ENCODE results near the gene JPT2.
"Not testable (repeated sequence)": the region's sequence is repeated elsewhere in the genome, so short reads cannot be mapped to it uniquely, and the experiment has no call there.

The JPT2 gene

GRCh38 chr16:1719559-1720229, 41.6 kb downstream of the JPT2 start:
- H3K27ac Mint-ChIP-seq: peak overlapping the region; percentile 33
- DNase-seq: not testable (repeated sequence)

GRCh38 chr16:1721372-1721771, 43.3 kb downstream of the JPT2 start:
- peaks cover 16% of the 10 kb centered on the region for H3K36me3 Mint-ChIP-seq (ENCODE audit: low read depth)
- DNase-seq: no peak
- no peak overlapping the region for H3K27ac Mint-ChIP-seq
- H3K4me3 Mint-ChIP-seq: no peak overlapping the region
- H3K4me1 Mint-ChIP-seq (ENCODE audit: low read depth): peaks cover 47% of the 10 kb centered on the region
- no peaks in the 10 kb centered on the region for H3K9me3 Mint-ChIP-seq
- no peaks in the 10 kb centered on the region for H3K27me3 Mint-ChIP-seq

More at GRCh38 chr16:1719559-1720229, 41.6 kb downstream of the JPT2 start:
- not testable (repeated sequence) for H3K27me3 Mint-ChIP-seq, H3K9me3 Mint-ChIP-seq, H3K4me3 Mint-ChIP-seq
- peaks cover 10% of the 10 kb centered on the region for H3K36me3 Mint-ChIP-seq (ENCODE audit: low read depth)
- peaks cover 48% of the 10 kb centered on the region for H3K4me1 Mint-ChIP-seq (ENCODE audit: low read depth)

GRCh38 chr16:1723450-1724147, 45.5 kb downstream of the JPT2 start:
- Mint-ChIP-seq H3K27me3 (no peaks in the 10 kb centered on the region), H3K27ac (peak overlapping the region; percentile 26), H3K9me3 (no peaks in the 10 kb centered on the region), H3K4me3 (no peak overlapping the region), H3K4me1 (ENCODE audit: low read depth) (peaks cover 41% of the 10 kb centered on the region), H3K36me3 (ENCODE audit: low read depth) (peaks cover 35% of the 10 kb centered on the region)
- no peak for DNase-seq

DNA sequence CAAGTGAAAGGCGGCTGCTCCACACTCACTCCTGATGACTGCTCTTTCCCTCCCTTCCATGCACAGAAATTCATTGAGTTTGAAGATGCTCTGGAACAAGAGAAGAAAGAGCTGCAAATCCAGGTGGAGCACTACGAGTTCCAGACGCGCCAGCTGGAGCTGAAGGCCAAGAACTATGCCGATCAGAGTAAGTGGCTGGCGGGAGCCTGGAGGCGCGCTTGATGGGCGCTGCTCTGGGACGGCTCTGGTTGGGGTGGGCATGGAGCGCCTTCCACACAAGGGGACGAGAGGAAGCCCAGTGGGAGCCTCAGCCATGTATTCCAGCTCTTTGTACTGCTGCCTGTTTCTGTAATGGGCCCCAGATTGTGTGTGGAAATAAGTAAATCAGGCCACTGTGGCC, 46.4 kb downstream of the JPT2 start:
- no peak for DNase-seq
- Mint-ChIP-seq H3K36me3 (ENCODE audit: low read depth) (peaks cover 44% of the 10 kb centered on the region), H3K27me3 (no peaks in the 10 kb centered on the region), H3K4me3 (no peak overlapping the region), H3K4me1 (ENCODE audit: low read depth) (peaks cover 34% of the 10 kb centered on the region), H3K27ac (no peak overlapping the region), H3K9me3 (no peaks in the 10 kb centered on the region)

- H3K4me1 Mint-ChIP-seq (ENCODE audit: low read depth): peaks cover 21% of the 10 kb centered on the region
- no peaks in the 10 kb centered on the region for H3K9me3 Mint-ChIP-seq
- H3K36me3 Mint-ChIP-seq (ENCODE audit: low read depth): peaks cover 52% of the 10 kb centered on the region
- H3K27me3 Mint-ChIP-seq: no peaks in the 10 kb centered on the region
- DNase-seq: no peak
- peak overlapping the region; percentile 27 for H3K27ac Mint-ChIP-seq
- no peak overlapping the region for H3K4me3 Mint-ChIP-seq
Observed at GRCh38 chr16:1726661-1727502, 48.8 kb downstream of the JPT2 start.

GRCh38 chr16:1727651-1728624, 49.9 kb downstream of the JPT2 start:
- Mint-ChIP-seq H3K27ac (no peak overlapping the region), H3K4me1 (ENCODE audit: low read depth) (peaks cover 10% of the 10 kb centered on the region), H3K36me3 (ENCODE audit: low read depth) (peaks cover 61% of the 10 kb centered on the region), H3K9me3 (no peaks in the 10 kb centered on the region), H3K4me3 (no peak overlapping the region), H3K27me3 (no peaks in the 10 kb centered on the region)
- DNase-seq: no peak

DNA sequence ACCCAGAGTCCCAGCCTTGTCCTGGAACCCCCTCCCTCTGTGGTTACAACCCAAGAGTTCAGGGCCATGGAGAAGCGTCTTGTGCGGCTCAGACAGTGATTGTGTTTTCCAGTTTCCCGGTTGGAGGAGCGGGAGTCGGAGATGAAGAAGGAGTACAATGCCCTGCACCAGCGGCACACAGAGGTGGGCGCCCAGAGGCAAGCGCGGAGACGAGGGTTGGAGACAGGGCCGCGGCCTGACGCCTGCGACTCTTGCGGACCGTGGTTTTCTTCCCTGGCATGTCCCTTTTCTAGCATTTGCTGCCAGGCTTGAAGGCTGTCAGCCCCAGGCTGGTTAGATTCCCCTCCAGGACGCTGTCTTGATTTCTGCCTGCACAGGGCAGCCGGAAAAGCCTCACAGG, 50.9 kb downstream of the JPT2 start:
- no peak for DNase-seq
- H3K9me3 Mint-ChIP-seq: no peaks in the 10 kb centered on the region
- H3K27me3 Mint-ChIP-seq: no peaks in the 10 kb centered on the region
- no peak overlapping the region for H3K4me3 Mint-ChIP-seq
- no peaks in the 10 kb centered on the region for H3K4me1 Mint-ChIP-seq (ENCODE audit: low read depth)
- peaks cover 69% of the 10 kb centered on the region for H3K36me3 Mint-ChIP-seq (ENCODE audit: low read depth)
- H3K27ac Mint-ChIP-seq: no peak overlapping the region

DNA sequence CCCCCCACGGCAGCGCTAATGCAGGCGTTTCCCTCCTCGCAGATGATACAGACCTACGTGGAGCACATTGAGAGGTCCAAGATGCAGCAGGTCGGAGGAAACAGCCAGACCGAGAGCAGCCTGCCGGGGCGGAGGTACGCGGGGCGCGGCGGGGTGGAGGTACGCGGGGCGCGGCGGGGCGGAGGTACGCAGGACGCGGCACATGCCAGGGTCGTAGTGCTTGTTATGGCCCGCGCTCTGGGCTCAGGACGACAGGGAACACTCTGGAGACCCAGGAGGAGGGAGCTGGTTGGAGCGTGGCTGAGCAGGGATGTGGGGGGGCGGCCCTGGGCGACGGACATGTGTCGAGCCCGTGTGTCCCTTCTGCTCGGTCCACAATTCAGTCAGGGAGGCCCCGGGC, 51.4 kb downstream of the JPT2 start:
- H3K27ac Mint-ChIP-seq: no peak overlapping the region
- peaks cover 68% of the 10 kb centered on the region for H3K36me3 Mint-ChIP-seq (ENCODE audit: low read depth)
- H3K9me3 Mint-ChIP-seq: no peaks in the 10 kb centered on the region
- H3K4me3 Mint-ChIP-seq: no peak overlapping the region
- H3K27me3 Mint-ChIP-seq: no peaks in the 10 kb centered on the region
- no peak for DNase-seq
- no peaks in the 10 kb centered on the region for H3K4me1 Mint-ChIP-seq (ENCODE audit: low read depth)

DNA sequence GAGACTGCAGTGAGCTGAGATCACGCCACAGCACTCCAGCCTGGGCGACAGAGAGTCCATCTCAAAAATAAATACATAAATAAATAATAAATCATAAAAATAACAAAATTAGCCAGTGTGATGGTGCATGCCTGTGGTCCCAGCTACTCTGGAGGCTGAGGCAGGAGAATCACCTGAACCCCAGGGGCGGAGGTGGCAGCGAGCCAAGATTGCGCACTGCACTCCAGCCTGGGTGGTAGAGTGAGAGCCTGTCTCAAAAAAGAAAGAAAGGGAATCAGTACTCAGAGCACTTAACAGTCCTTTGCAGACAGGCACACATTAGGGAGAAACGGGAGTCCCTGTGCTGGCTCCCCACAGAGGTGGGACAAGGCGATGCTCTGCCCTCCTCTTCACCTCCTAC, 53.0 kb downstream of the JPT2 start:
- no peaks in the 10 kb centered on the region for H3K4me1 Mint-ChIP-seq (ENCODE audit: low read depth)
- H3K9me3 Mint-ChIP-seq: no peaks in the 10 kb centered on the region

DNA sequence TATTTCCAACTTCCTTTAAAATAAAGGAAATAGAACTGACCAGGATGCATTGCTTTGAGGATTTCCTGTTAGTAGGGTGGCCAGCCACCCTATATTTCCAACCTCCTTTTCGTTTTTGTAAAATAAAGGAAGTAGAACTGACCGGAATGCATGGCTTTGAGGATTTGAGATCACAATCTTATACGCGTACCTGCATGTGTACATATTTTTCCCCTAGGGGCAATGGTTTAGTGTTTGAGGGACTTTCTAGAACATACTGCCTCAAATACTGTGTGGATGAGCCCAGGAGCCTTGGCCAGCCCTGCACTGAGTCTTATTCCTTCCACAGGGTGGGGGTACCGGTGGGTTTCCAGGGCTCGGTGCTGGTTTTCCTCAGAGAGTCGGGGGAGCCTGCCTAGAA, 53.5 kb downstream of the JPT2 start:
- no peaks in the 10 kb centered on the region for H3K27me3 Mint-ChIP-seq
- H3K4me3 Mint-ChIP-seq: no peak overlapping the region
- H3K4me1 Mint-ChIP-seq (ENCODE audit: low read depth): no peaks in the 10 kb centered on the region
- H3K36me3 Mint-ChIP-seq (ENCODE audit: low read depth): peaks cover 57% of the 10 kb centered on the region
- H3K9me3 Mint-ChIP-seq: no peaks in the 10 kb centered on the region
- no peak for DNase-seq
- no peak overlapping the region for H3K27ac Mint-ChIP-seq

More for the DNA sequence above, 53.0 kb downstream of the JPT2 start:
- no peak overlapping the region for H3K27ac Mint-ChIP-seq
- no peaks in the 10 kb centered on the region for H3K27me3 Mint-ChIP-seq
- H3K4me3 Mint-ChIP-seq: no peak overlapping the region
- DNase-seq: no peak
- peaks cover 61% of the 10 kb centered on the region for H3K36me3 Mint-ChIP-seq (ENCODE audit: low read depth)

DNA sequence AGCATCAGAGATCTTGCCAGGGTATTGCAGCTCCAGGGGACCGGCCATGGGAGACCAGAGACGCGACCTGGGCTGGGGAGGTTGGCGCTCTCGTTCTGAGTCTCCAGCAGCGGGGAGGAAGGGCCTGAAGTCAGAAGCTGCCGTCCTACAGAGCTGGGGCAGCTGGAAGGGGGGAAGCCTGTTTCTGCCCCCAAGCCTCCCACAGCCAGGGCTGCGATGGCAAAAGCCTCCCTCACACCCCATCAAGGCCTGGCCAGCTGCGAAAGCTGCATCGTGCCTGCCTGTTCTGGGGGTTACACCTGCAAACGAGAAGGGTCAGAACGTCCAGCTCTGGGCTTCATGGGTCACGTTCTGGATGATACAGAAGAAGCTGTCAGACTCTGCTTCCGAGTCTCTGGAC, 54.0 kb downstream of the JPT2 start:
- peaks cover 54% of the 10 kb centered on the region for H3K36me3 Mint-ChIP-seq (ENCODE audit: low read depth)
- no peaks in the 10 kb centered on the region for H3K4me1 Mint-ChIP-seq (ENCODE audit: low read depth)
- no peak for DNase-seq
- peak overlapping the region; percentile 63 for H3K27ac Mint-ChIP-seq
- no peak overlapping the region for H3K4me3 Mint-ChIP-seq
- H3K27me3 Mint-ChIP-seq: no peaks in the 10 kb centered on the region
- no peaks in the 10 kb centered on the region for H3K9me3 Mint-ChIP-seq

DNA sequence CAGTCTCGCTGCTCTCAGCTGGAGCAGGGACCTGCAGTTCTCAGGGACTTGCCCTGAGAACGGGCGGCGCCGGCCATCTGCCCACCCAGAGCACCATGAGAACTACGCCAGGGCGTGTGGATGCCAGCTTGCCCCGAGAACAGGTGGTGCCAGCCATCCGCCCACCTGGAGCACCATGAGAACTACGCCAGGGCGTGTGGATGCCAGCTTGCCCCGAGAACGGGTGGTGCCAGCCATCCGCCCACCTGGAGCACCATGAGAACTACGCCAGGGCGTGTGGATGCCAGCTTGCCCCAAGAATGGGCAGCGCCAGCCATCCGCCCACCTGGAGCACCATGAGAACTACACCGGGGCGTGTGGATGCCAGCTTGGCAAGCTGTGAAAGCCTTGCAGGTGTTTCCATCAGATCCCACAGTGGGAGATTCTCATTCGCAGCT, 54.5 kb downstream of the JPT2 start:
- not testable (repeated sequence) for H3K4me3 Mint-ChIP-seq; DNase-seq; H3K9me3 Mint-ChIP-seq; H3K27me3 Mint-ChIP-seq; H3K4me1 Mint-ChIP-seq (ENCODE audit: low read depth); H3K27ac Mint-ChIP-seq
- peaks cover 49% of the 10 kb centered on the region for H3K36me3 Mint-ChIP-seq (ENCODE audit: low read depth)

DNA sequence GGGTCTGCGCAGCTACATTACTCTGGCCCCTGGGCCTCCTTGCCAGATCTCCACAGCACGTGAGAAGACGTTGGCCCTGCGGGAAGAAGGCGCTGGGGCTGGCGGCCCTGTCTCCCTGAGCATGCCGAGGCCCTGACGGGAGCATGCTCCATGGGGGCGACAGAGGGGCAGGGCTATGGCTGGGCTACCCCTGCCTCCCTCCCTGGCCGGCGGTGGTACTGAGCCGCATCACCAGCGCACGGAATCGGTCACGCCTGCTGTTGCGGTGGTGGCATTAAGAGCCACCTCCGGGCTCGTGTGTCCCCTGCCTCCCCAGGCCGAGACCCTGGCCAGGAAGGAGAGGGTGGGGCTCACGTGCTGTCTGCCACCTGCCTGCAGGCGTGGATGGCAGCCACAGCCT, 56.0 kb downstream of the JPT2 start:
- Mint-ChIP-seq H3K4me1 (ENCODE audit: low read depth) (no peaks in the 10 kb centered on the region), H3K9me3 (no peaks in the 10 kb centered on the region), H3K27ac (no peak overlapping the region), H3K4me3 (no peak overlapping the region), H3K27me3 (no peaks in the 10 kb centered on the region), H3K36me3 (ENCODE audit: low read depth) (peaks cover 34% of the 10 kb centered on the region)
- no peak for DNase-seq

GRCh38 chr16:1734816-1735215, 56.7 kb downstream of the JPT2 start:
- Mint-ChIP-seq H3K4me1 (ENCODE audit: low read depth) (no peaks in the 10 kb centered on the region), H3K4me3 (no peak overlapping the region), H3K9me3 (no peaks in the 10 kb centered on the region), H3K36me3 (ENCODE audit: low read depth) (peaks cover 27% of the 10 kb centered on the region), H3K27ac (no peak overlapping the region), H3K27me3 (no peaks in the 10 kb centered on the region)
- DNase-seq: no peak

All from activated T-cell treated with anti-CD3 and anti-CD28 coated beads, Interleukin-2, amount 50 U/mL, for 24 hours (primary cell).